Fibroblast of mammary gland (primary cell): ENCODE results near the gene CXCR1.

ENCODE experiments used
- DNase-seq: peaks from one replicate; pipeline ENCODE4 v3.0.0-alpha.2; 2010; ENCODE audit warnings: low read depth
- H3K4me3 ChIP-seq: 2 replicates; pipeline ENCODE4 v1.5.1; 2011; ENCODE audit warnings: low read depth, mild to moderate bottlenecking, low read length, moderate library complexity; ENCODE audit not compliant: control insufficient read depth
- TF ChIP-seq, protein P1 (sequence below): conservative IDR thresholded peaks from 2 replicates; pipeline ENCODE4 v1.5.1; 2011; ENCODE audit warnings: low read depth, low read length, inconsistent platforms; ENCODE audit not compliant: control insufficient read depth, insufficient read depth

CXCR1 gene

GRCh38 chr2:218152172-218152571, 14.6 kb downstream of the CXCR1 start:
- no peak overlapping the region for H3K4me3 ChIP-seq
- DNase-seq: no peak
- TF ChIP-seq, protein P1, sequence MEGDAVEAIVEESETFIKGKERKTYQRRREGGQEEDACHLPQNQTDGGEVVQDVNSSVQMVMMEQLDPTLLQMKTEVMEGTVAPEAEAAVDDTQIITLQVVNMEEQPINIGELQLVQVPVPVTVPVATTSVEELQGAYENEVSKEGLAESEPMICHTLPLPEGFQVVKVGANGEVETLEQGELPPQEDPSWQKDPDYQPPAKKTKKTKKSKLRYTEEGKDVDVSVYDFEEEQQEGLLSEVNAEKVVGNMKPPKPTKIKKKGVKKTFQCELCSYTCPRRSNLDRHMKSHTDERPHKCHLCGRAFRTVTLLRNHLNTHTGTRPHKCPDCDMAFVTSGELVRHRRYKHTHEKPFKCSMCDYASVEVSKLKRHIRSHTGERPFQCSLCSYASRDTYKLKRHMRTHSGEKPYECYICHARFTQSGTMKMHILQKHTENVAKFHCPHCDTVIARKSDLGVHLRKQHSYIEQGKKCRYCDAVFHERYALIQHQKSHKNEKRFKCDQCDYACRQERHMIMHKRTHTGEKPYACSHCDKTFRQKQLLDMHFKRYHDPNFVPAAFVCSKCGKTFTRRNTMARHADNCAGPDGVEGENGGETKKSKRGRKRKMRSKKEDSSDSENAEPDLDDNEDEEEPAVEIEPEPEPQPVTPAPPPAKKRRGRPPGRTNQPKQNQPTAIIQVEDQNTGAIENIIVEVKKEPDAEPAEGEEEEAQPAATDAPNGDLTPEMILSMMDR: no peak

DNA sequence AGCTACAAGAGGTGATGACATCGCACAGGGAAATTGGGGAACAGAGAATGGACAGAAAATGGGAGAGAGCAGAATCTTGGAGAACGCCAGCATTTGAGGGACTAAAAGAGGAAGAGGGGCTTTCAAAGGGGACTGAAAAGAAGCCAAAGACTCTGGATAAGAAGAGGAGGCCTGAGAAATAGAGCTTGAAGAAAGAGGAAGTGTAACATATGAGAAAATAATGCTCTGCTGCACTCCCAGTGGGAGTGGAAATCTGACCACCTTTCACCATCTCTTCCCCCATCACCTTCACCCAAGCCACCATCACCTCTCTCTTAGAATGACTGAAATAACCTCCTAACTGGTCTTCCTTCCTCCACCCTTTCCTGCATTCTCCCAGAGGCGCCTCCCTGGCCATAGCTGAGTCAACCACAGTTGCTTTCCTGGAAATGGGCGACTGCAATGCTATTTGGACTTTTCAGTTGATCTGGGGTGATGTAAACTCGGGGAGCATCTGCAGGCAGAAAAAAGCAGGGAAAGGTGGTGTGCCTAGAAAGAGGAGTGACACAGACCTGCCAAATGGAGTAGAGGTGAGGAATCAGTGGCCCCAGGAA, 16.8 kb downstream of the CXCR1 start:
- H3K4me3 ChIP-seq: no peak overlapping the region
- TF ChIP-seq, protein P1: no peak
- DNase-seq: no peak

DNA sequence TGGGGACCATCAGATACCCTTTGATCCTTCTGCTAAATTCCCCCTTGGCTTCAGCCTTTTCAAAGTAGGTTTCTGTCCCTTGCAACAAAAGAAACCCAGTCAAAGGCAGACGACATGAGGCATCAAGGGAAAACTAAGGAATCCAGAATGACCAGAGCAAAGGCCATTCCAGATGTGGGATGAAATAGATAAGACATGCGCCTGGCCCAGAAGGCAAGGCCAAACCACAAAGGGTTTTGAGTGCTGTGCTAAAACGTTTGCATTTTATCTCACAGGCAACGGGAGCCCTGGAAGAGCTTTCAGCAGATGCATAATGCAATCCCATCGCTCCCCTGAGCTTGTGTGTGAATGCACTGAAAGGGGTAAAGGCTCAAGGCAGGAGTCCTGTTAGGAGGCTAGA, 17.7 kb downstream of the CXCR1 start:
- no peak overlapping the region for H3K4me3 ChIP-seq
- TF ChIP-seq, protein P1: no peak
- no peak for DNase-seq

DNA sequence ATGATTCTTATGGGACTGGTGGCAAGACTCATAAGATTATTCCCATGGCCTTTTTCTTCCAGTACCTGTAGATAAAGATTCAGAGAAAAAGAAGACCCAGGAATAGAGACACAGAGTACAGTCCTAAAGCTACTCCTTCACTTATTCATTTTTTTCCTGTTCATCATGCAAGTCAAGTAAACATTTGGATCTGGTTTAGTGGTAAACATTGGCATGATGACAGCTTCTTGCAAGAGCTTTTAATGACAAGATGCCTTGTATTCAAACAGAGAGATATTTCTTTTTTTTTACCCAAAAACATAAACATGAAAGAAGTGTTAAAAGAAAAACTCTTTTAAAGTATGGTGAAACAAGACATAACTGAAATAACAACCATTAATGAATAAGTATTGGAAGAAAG, 20.7 kb downstream of the CXCR1 start:
- H3K4me3 ChIP-seq: no peak overlapping the region
- DNase-seq: peak; percentile 15
- TF ChIP-seq, protein P1: no peak

- no peak overlapping the region for H3K4me3 ChIP-seq
- DNase-seq: peak; percentile 9
Observed at GRCh38 chr2:218145124-218145523, 21.6 kb downstream of the CXCR1 start.

GRCh38 chr2:218138047-218138446, 28.7 kb downstream of the CXCR1 start:
- DNase-seq: no peak
- TF ChIP-seq, protein P1: no peak
- no peak overlapping the region for H3K4me3 ChIP-seq

More at GRCh38 chr2:218145124-218145523, 21.6 kb downstream of the CXCR1 start:
- TF ChIP-seq, protein P1: no peak

- no peak overlapping the region for H3K4me3 ChIP-seq
- no peak for DNase-seq
- TF ChIP-seq, protein P1: no peak
Observed at GRCh38 chr2:218137514-218137913, 29.2 kb downstream of the CXCR1 start.
